Vagina (tissue), 2 donors: ENCODE measurements around the gene ZNF516.

Experiments used
- CTCF ChIP-seq, 3 experiments: fragments of 450-650 bp in 2 of 3; fragments of 200-600 bp in 1 of 3; sonication (generic) in 1 of 3; IDR thresholded peaks; one replicate each; pipeline ENCODE4 v1.5.1; 2017 to 2019; ENCODE audit warnings: antibody characterized with exemption in 3 of 3, mild to moderate bottlenecking in 2 of 3, moderate library complexity in 2 of 3
- POLR2A ChIP-seq, 2 donors: fragments of 450-650 bp; IDR thresholded peaks; one replicate each; pipeline ENCODE4 v1.6.1; 2017; ENCODE audit warnings: antibody characterized with exemption in 2 of 2, mild to moderate bottlenecking in 2 of 2, moderate library complexity in 2 of 2
- POLR2AphosphoS5 ChIP-seq, 2 donors: sonication (generic); formaldehyde crosslinking; IDR thresholded peaks; one replicate each; pipeline ENCODE4 v1.9.0; 2017; ENCODE audit warnings: antibody characterized with exemption in 2 of 2, mild to moderate bottlenecking in 2 of 2, low read depth in 1 of 2; ENCODE audit not compliant: insufficient read depth in 1 of 2

GRCh38 chr18:76436342-76436741, 58.7 kb downstream of the ZNF516 start:
- TF ChIP-seq CTCF (IDR thresholded peaks at IDR 0.05) (no peak), POLR2A (IDR thresholded peaks at IDR 0.05) (no peak), POLR2AphosphoS5 (IDR thresholded peaks at IDR 0.05; ENCODE audit: insufficient read depth in 1 of 2, low read depth in 1 of 2) (no peak)
